Measurements from ENCODE around the gene SYNM. TPM values are rescaled to one million over a fixed set of nuclear protein-coding genes. Genes with fewer than 3 reads are reported as not detected.

SYNM gene
- total RNA-seq, 4 donors from 2014 or later: 1,866 to 2,563 (median 2,454) TPM

GRCh38 chr15:99168601-99169580 lies 64.0 kb downstream of the SYNM start:
- DNase-seq (ENCODE audit: extremely low spot score): peak; percentile 91
- H3K9me3 ChIP-seq: no peaks in the 10 kb centered on the region
- peaks cover 49 to 90% (median 85%) of the 10 kb centered on the region in 4 donors for H3K4me1 ChIP-seq
- no peak overlapping the region for H3K4me3 ChIP-seq
- H3K27ac ChIP-seq (replicated peaks in 1 of 4): peak overlapping the region; percentile 95 to 99 (median 98)
- H3K36me3 ChIP-seq: peaks cover 0 to 43% (median 10%) of the 10 kb centered on the region in 4 donors
- no peak for TF ChIP-seq POLR2AphosphoS5 (IDR thresholded peaks at IDR 0.05)
- no peak for TF ChIP-seq POLR2A (IDR thresholded peaks at IDR 0.05; ENCODE audit: low read depth)
- TF ChIP-seq EP300 (IDR thresholded peaks at IDR 0.05): no peak
- TF ChIP-seq CTCF (IDR thresholded peaks at IDR 0.05): no peak
- WGBS: 86% methylated on average over 3 of the region's 5 CpGs
- intact Hi-C loops (cut with DNase I): no loop called here
- H3K27me3 ChIP-seq: no peaks in the 10 kb centered on the region

- WGBS: 43% methylated on average over 10 of the region's 10 CpGs
- intact Hi-C loops (cut with DNase I): loop anchor here (2.0 to 5.0 kb wide), 3 partner anchors 43 to 68 kb away; no protein-coding TSS in a partner anchor
- H3K9me3 ChIP-seq: no peaks in the 10 kb centered on the region
- H3K27me3 ChIP-seq: no peaks in the 10 kb centered on the region
- peak overlapping the region; percentile 95 to 99 (median 98) for H3K27ac ChIP-seq (replicated peaks in 1 of 4)
- DNase-seq (ENCODE audit: extremely low spot score): peak; percentile 93
- no peak overlapping the region for H3K4me3 ChIP-seq
- peaks cover 59 to 97% (median 93%) of the 10 kb centered on the region in 4 donors for H3K4me1 ChIP-seq
- TF ChIP-seq POLR2A (IDR thresholded peaks at IDR 0.05; ENCODE audit: low read depth): no peak
- no peak for TF ChIP-seq CTCF (IDR thresholded peaks at IDR 0.05)
- TF ChIP-seq EP300 (IDR thresholded peaks at IDR 0.05): peak; percentile 94
- TF ChIP-seq POLR2AphosphoS5 (IDR thresholded peaks at IDR 0.05): peak; percentile 88 to 95
- peaks cover 0 to 41% (median 10%) of the 10 kb centered on the region in 4 donors for H3K36me3 ChIP-seq
Measured at GRCh38 chr15:99169769-99170311, 65.0 kb downstream of the SYNM start.

- Histone ChIP-seq H3K27me3 (no peaks in the 10 kb centered on the region), H3K9me3 (no peaks in the 10 kb centered on the region), H3K27ac (replicated peaks in 1 of 4) (peak overlapping the region; percentile 95 to 99 (median 98)), H3K4me1 (peaks cover 66 to 97% (median 95%) of the 10 kb centered on the region in 4 donors), H3K4me3 (no peak overlapping the region), H3K36me3 (peaks cover 0 to 42% (median 10%) of the 10 kb centered on the region in 4 donors)
- TF ChIP-seq POLR2AphosphoS5 (IDR thresholded peaks at IDR 0.05) (peak in 1 of 2 donors; percentile 46), POLR2A (IDR thresholded peaks at IDR 0.05; ENCODE audit: low read depth) (no peak), CTCF (IDR thresholded peaks at IDR 0.05) (peak; percentile 40 to 50 (median 49))
- intact Hi-C loops (cut with DNase I): loop anchor here (2.0 to 5.0 kb wide), 3 partner anchors 42 to 68 kb away; no protein-coding TSS in a partner anchor
- WGBS: 48% methylated on average over 7 of the region's 7 CpGs
- peak; percentile 91 for DNase-seq (ENCODE audit: extremely low spot score)
Measured at GRCh38 chr15:99170476-99171065, 65.7 kb downstream of the SYNM start.

- no peak for TF ChIP-seq EP300 (IDR thresholded peaks at IDR 0.05)
- no peak for TF ChIP-seq POLR2A (IDR thresholded peaks at IDR 0.05; ENCODE audit: low read depth)
- TF ChIP-seq CTCF (IDR thresholded peaks at IDR 0.05): no peak
- no peak for TF ChIP-seq POLR2AphosphoS5 (IDR thresholded peaks at IDR 0.05)
- H3K27me3 ChIP-seq: no peaks in the 10 kb centered on the region
- intact Hi-C loops (cut with DNase I): loop anchor here (5.0 kb wide), 2 partner anchors 50 to 70 kb away; no protein-coding TSS in a partner anchor
- DNase-seq (ENCODE audit: extremely low spot score): peak; percentile 72
- H3K9me3 ChIP-seq: no peaks in the 10 kb centered on the region
- H3K4me1 ChIP-seq: peaks cover 80 to 98% (median 97%) of the 10 kb centered on the region in 4 donors
- H3K36me3 ChIP-seq: peaks cover 0 to 34% (median 8%) of the 10 kb centered on the region in 4 donors
- peak overlapping the region; percentile 95 to 99 (median 98) for H3K27ac ChIP-seq (replicated peaks in 1 of 4)
- H3K4me3 ChIP-seq: no peak overlapping the region
- 94% methylated on average over 4 of the region's 4 CpGs for WGBS
Measured at GRCh38 chr15:99172171-99172570, 67.3 kb downstream of the SYNM start.
